Neural cell (in vitro differentiated cells): ENCODE results near the gene SLK. TPM values are rescaled to one million over a fixed set of nuclear protein-coding genes. Genes with fewer than 3 reads are reported as not detected.

Experiments used
- H2AFZ ChIP-seq: fragments of 200-600, 300-800 bp; sonication (generic), shearing (Covaris generic); 2 replicates; pipeline ENCODE4 v1.6.0; 2014; ENCODE audit warnings: low read depth, mild to moderate bottlenecking, antibody characterized with exemption, low read length, moderate library complexity
- H3F3A ChIP-seq: fragments of 200-600 bp; shearing (Covaris generic); 2 replicates; pipeline ENCODE4 v1.6.1; 2016; ENCODE audit warnings: mild to moderate bottlenecking, moderate library complexity, mixed read lengths, antibody characterized with exemption, low read length; ENCODE audit not compliant: insufficient read depth, poor library complexity, severe bottlenecking
- H3K27ac ChIP-seq: fragments of 200-600, 300-800 bp; sonication (generic), shearing (Covaris generic); 2 replicates; pipeline ENCODE4 v1.5.1; 2014; ENCODE audit warnings: mild to moderate bottlenecking, low read length, moderate library complexity
- H3K27me3 ChIP-seq: fragments of 300-800, 200-600 bp; sonication (generic), shearing (Covaris generic); 2 replicates; pipeline ENCODE4 v1.6.0; 2014; ENCODE audit warnings: mild to moderate bottlenecking, low read depth, low read length, moderate library complexity; ENCODE audit not compliant: insufficient read depth
- H3K36me3 ChIP-seq: fragments of 300-800, 200-600 bp; sonication (generic), shearing (Covaris generic); 2 replicates; pipeline ENCODE4 v1.5.1; 2014; ENCODE audit warnings: mild to moderate bottlenecking, antibody characterized with exemption, low read length, moderate library complexity; ENCODE audit not compliant: insufficient read depth
- H3K4me2 ChIP-seq: fragments of 300-800, 200-600 bp; sonication (generic), shearing (Covaris generic); 2 replicates; pipeline ENCODE4 v1.6.0; 2014; ENCODE audit warnings: mild to moderate bottlenecking, low read length
- H3K4me3 ChIP-seq: fragments of 300-800, 200-600 bp; sonication (generic), shearing (Covaris generic); 2 replicates; pipeline ENCODE4 v1.5.1; 2014; ENCODE audit warnings: mild to moderate bottlenecking, low read length, moderate library complexity
- H3K79me2 ChIP-seq: fragments of 200-600 bp; shearing (Covaris generic); replicated peaks from 2 replicates; pipeline ENCODE4 v1.6.0; 2014; ENCODE audit warnings: mild to moderate bottlenecking, low read length, moderate library complexity; ENCODE audit not compliant: insufficient read depth
- H3K9ac ChIP-seq: fragments of 300-800, 200-600 bp; sonication (generic), shearing (Covaris generic); 2 replicates; pipeline ENCODE4 v1.6.1; 2016; ENCODE audit warnings: mild to moderate bottlenecking, low read length, mixed read lengths
- H3K9me2 ChIP-seq: fragments of 200-600 bp; shearing (Covaris generic); 2 replicates; pipeline ENCODE4 v1.6.1; 2016; ENCODE audit warnings: mild to moderate bottlenecking, low read length, mixed read lengths; ENCODE audit not compliant: insufficient read depth
- H3K9me3 ChIP-seq: fragments of 200-600, 300-800 bp; sonication (generic), shearing (Covaris generic); 2 replicates; pipeline ENCODE4 v1.6.1; 2016; ENCODE audit warnings: mild to moderate bottlenecking, mixed run types, low read length, moderate library complexity, mixed read lengths
- H4K20me1 ChIP-seq: fragments of 200-600 bp; shearing (Covaris generic); 2 replicates; pipeline ENCODE4 v1.6.1; 2016; ENCODE audit warnings: mild to moderate bottlenecking, mixed run types; ENCODE audit not compliant: insufficient read depth
- EP300 ChIP-seq: fragments of 450-650 bp; conservative IDR thresholded peaks from 2 replicates; pipeline ENCODE4 v1.6.1; 2014; ENCODE audit warnings: antibody characterized with exemption, mild to moderate bottlenecking, moderate library complexity; ENCODE audit not compliant: poor library complexity, severe bottlenecking
- EZH2 ChIP-seq: fragments of 200-600, 300-800 bp; shearing (Covaris generic), sonication (generic); IDR thresholded peaks from 2 replicates; pipeline ENCODE4 v1.6.1; 2014; ENCODE audit warnings: antibody characterized with exemption, low read length, borderline replicate concordance, mild to moderate bottlenecking; ENCODE audit not compliant: insufficient read depth, poor library complexity, severe bottlenecking
- MXI1 ChIP-seq: fragments of 450-650 bp; conservative IDR thresholded peaks from 2 replicates; pipeline ENCODE4 v1.6.1; 2014; ENCODE audit warnings: antibody characterized with exemption, mild to moderate bottlenecking; ENCODE audit not compliant: poor library complexity, severe bottlenecking
- POLR2AphosphoS5 ChIP-seq: IDR thresholded peaks from 2 replicates; pipeline ENCODE4 v1.6.1; 2012
- RAD21 ChIP-seq: fragments of 450-650 bp; conservative IDR thresholded peaks from 2 replicates; pipeline ENCODE4 v1.6.1; 2014; ENCODE audit warnings: antibody characterized with exemption, mild to moderate bottlenecking, moderate library complexity
- SMC3 ChIP-seq: fragments of 450-650 bp; conservative IDR thresholded peaks from 2 replicates; pipeline ENCODE4 v1.6.1; 2014; ENCODE audit warnings: antibody characterized with exemption, mild to moderate bottlenecking, moderate library complexity; ENCODE audit not compliant: poor library complexity
- TAF1 ChIP-seq: IDR thresholded peaks from 2 replicates; pipeline ENCODE4 v1.6.1; 2012; ENCODE audit warnings: low read depth
- polyA plus RNA-seq: library from polyadenylated mRNA; depleted of rRNA; stranded (reverse); fragments of >200 nt; gene quantifications from 2 replicates; pipeline ENCODE4 v1.2.3, GENCODE V29; 2014
- TF ChIP-seq, protein P1 (sequence below): fragments of 450-650 bp; IDR thresholded peaks from 2 replicates; pipeline ENCODE4 v1.5.1; 2014; ENCODE audit warnings: antibody characterized with exemption, mild to moderate bottlenecking, moderate library complexity; ENCODE audit not compliant: poor library complexity, severe bottlenecking
- TF ChIP-seq, protein P2 (sequence below): IDR thresholded peaks from 2 replicates; pipeline ENCODE4 v1.6.1; 2012; ENCODE audit warnings: borderline replicate concordance

SLK gene
- polyA plus RNA-seq, 1 donor from 2014 or later, result 23.7 TPM

DNA sequence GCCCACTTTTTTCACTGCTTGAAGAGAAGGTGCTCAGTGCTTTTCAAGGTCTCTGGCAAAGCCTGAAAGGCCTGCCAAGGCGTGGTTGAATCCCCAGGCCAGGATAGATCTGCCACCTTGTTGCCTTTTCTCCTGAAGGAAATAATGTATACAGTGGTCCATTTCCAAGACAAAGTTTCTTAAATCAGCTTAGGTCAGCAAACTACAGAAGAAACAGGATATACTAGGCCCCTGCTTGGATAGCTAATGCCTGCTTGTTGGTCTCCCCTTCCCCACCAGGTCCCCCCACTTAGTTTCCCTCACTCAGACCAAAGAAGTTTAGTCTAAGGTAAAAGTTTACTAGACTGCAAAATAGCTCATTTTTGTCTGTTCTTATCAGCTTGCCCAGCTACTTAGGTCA is 98.8 kb downstream of the SLK start:
- H4K20me1 ChIP-seq, result no peaks in the 10 kb centered on the region
- H2AFZ ChIP-seq, result no peak overlapping the region
- H3K9me3 ChIP-seq, result no peaks in the 10 kb centered on the region
- H3K27me3 ChIP-seq, result no peaks in the 10 kb centered on the region
- H3K36me3 ChIP-seq, result no peaks in the 10 kb centered on the region
- no peaks in the 10 kb centered on the region for H3K9me2 ChIP-seq
- H3K9ac ChIP-seq, result no peak overlapping the region
- no peak overlapping the region for H3K27ac ChIP-seq
- no peaks in the 10 kb centered on the region for H3K79me2 ChIP-seq
- no peak overlapping the region for H3K4me3 ChIP-seq
- H3F3A ChIP-seq, result no peaks in the 10 kb centered on the region
- TF ChIP-seq POLR2AphosphoS5, result no peak
- TF ChIP-seq, protein P1, sequence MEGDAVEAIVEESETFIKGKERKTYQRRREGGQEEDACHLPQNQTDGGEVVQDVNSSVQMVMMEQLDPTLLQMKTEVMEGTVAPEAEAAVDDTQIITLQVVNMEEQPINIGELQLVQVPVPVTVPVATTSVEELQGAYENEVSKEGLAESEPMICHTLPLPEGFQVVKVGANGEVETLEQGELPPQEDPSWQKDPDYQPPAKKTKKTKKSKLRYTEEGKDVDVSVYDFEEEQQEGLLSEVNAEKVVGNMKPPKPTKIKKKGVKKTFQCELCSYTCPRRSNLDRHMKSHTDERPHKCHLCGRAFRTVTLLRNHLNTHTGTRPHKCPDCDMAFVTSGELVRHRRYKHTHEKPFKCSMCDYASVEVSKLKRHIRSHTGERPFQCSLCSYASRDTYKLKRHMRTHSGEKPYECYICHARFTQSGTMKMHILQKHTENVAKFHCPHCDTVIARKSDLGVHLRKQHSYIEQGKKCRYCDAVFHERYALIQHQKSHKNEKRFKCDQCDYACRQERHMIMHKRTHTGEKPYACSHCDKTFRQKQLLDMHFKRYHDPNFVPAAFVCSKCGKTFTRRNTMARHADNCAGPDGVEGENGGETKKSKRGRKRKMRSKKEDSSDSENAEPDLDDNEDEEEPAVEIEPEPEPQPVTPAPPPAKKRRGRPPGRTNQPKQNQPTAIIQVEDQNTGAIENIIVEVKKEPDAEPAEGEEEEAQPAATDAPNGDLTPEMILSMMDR, result no peak
- TF ChIP-seq EP300, result no peak
- TF ChIP-seq SMC3, result no peak
- no peak for TF ChIP-seq EZH2
- no peak for TF ChIP-seq MXI1
- no peak for TF ChIP-seq RAD21
- TF ChIP-seq, protein P2, sequence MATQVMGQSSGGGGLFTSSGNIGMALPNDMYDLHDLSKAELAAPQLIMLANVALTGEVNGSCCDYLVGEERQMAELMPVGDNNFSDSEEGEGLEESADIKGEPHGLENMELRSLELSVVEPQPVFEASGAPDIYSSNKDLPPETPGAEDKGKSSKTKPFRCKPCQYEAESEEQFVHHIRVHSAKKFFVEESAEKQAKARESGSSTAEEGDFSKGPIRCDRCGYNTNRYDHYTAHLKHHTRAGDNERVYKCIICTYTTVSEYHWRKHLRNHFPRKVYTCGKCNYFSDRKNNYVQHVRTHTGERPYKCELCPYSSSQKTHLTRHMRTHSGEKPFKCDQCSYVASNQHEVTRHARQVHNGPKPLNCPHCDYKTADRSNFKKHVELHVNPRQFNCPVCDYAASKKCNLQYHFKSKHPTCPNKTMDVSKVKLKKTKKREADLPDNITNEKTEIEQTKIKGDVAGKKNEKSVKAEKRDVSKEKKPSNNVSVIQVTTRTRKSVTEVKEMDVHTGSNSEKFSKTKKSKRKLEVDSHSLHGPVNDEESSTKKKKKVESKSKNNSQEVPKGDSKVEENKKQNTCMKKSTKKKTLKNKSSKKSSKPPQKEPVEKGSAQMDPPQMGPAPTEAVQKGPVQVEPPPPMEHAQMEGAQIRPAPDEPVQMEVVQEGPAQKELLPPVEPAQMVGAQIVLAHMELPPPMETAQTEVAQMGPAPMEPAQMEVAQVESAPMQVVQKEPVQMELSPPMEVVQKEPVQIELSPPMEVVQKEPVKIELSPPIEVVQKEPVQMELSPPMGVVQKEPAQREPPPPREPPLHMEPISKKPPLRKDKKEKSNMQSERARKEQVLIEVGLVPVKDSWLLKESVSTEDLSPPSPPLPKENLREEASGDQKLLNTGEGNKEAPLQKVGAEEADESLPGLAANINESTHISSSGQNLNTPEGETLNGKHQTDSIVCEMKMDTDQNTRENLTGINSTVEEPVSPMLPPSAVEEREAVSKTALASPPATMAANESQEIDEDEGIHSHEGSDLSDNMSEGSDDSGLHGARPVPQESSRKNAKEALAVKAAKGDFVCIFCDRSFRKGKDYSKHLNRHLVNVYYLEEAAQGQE, result no peak
- TF ChIP-seq TAF1, result no peak
- H3K4me2 ChIP-seq, result no peak overlapping the region

DNA sequence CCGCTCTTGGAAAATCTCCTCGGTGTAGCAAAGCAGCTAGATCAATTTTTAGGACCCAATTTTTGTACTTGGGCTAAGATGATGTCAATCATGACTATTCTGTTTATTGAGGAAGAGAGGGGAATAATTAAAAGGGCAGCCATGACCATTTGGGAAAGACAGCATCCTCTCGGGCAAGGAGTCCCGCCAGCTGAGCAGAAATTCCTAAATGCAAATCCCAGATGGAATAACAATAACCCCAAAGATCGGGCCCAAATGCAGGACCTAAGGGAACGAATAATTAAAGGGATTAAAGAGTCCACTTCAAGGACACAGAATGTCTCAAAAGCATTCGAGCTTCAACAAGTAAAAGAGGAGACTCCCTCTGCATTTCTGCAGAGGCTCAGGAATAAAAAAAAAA is 100.0 kb downstream of the SLK start:
- Histone ChIP-seq H3K36me3 (no peaks in the 10 kb centered on the region), H3K9me3 (no peaks in the 10 kb centered on the region), H3K27me3 (no peaks in the 10 kb centered on the region), H3K9ac (no peak overlapping the region), H3K27ac (no peak overlapping the region), H3K79me2 (no peaks in the 10 kb centered on the region), H3F3A (no peaks in the 10 kb centered on the region), H4K20me1 (no peaks in the 10 kb centered on the region), H3K9me2 (no peaks in the 10 kb centered on the region), H3K4me3 (no peak overlapping the region), H2AFZ (no peak overlapping the region), H3K4me2 (no peak overlapping the region)
- TF ChIP-seq, protein P2, result no peak
- TF ChIP-seq, protein P1, result no peak
- TF ChIP-seq MXI1 (no peak), EZH2 (no peak), TAF1 (no peak), POLR2AphosphoS5 (no peak), SMC3 (no peak), RAD21 (no peak), EP300 (no peak)
